ENCODE data around the gene ERLIN1. TPM values are rescaled to one million over a fixed set of nuclear protein-coding genes. Genes with fewer than 3 reads are reported as not detected.

The ERLIN1 gene
- total RNA-seq, 4 donors from 2014 or later, result 22.6 to 43.9 (median 24.0) TPM

DNA sequence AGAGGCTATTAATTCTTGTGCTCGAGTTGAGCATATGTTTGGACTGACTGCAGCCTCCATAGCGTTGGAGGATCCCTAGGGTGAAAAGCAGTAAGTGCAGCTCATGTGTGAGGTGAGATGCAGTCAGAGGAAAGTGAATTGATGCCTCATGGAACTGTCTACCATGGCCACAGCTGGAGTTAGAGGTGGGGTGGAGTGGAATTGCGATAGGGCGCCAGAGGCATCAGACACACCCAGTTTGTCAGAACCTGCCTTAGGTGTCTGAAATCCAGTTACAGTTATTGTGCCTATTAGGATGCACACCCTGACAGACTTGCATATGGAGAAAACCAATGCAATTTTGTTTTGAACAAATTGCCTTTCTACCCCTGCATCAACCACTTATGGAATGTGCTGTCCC is 39.4 kb downstream of the ERLIN1 start:
- no peak for TF ChIP-seq CTCF (IDR thresholded peaks at IDR 0.05; ENCODE audit: low read depth)

DNA sequence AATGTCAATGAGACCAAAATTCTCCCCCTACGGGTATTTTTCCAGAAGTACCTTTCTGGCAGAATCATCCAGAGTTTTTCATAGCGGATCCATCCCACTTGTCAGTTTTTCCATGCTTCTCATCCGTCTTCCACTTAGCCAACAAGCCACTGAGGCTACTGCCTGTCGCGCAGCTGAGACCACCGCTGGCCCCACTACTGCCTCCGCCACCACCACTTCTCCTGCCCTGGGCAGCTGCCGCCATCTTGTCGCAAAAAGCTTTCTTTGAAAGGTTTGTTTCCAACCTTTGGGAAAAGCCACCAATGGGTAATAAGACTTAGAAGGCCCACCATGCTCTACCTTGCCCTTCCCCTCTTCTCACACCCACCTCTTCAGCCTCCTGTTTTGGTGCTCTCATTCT is 42.1 kb downstream of the ERLIN1 start:
- TF ChIP-seq CTCF (IDR thresholded peaks at IDR 0.05; ENCODE audit: low read depth), result no peak

GRCh38 chr10:100141446-100142087 is 44.3 kb downstream of the ERLIN1 start:
- no peak for TF ChIP-seq CTCF (IDR thresholded peaks at IDR 0.05; ENCODE audit: low read depth)

- no peak for TF ChIP-seq CTCF (IDR thresholded peaks at IDR 0.05; ENCODE audit: low read depth)
Observed at GRCh38 chr10:100140070-100140469, 45.8 kb downstream of the ERLIN1 start.

GRCh38 chr10:100138921-100139496 is 46.8 kb downstream of the ERLIN1 start:
- TF ChIP-seq CTCF (IDR thresholded peaks at IDR 0.05; ENCODE audit: low read depth), result no peak

DNA sequence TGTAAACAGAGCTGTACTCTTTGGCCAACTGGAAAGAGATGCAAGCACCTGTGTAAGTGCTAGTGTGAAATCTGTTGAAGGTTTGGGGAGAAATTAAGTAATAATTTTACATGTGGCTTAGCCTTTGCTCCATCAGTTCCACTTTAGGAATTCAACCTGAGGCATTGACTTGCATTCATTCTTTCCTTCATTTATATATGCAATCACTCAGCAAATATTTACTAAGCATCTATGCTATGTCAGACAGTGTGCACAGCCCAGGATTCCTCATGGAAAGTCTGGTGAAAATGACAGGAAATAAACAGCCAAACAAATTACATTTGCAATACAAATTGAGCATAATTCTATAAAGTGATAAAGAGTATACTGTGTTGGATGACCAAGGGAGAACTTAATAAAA is 50.3 kb downstream of the ERLIN1 start:
- TF ChIP-seq CTCF (IDR thresholded peaks at IDR 0.05; ENCODE audit: low read depth), result no peak

DNA sequence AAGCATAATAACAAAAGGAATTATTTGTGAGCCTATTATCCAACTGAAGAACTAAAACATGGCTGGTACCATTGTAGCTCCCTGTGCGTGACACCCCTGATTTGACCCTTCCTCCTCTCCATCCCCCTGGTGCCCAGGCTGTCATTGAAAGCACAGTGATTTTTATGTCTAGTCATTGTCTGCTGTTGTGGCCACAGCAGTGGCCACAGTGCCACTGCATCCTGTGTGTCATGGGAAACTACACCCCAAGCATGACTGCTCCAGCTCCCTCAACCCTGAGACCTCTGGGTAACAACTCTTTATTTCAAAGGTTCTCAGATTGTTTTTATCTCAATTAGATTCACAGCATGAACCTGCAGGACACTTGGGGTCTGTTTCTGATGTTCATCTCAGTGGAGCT is 52.0 kb downstream of the ERLIN1 start:
- TF ChIP-seq CTCF (IDR thresholded peaks at IDR 0.05; ENCODE audit: low read depth), result no peak
